HG03439 (cell line): ENCODE data around the gene ANTKMT.
"Not testable (repeated sequence)": the region's sequence is repeated elsewhere in the genome, so short reads cannot be mapped to it uniquely, and the experiment has no call there.

Source experiments
- ATAC-seq: cut with Tn5 transposase; IDR thresholded peaks from one replicate; pipeline ENCODE4 v1.9.1; 2021; ENCODE audit warnings: mild to moderate bottlenecking, moderate library complexity; ENCODE audit not compliant: unreplicated experiment

The ANTKMT gene

GRCh38 chr16:740459-740763 is 19.5 kb downstream of the ANTKMT start:
- ATAC-seq = peak; percentile 2

GRCh38 chr16:740764-741505 is 20.0 kb downstream of the ANTKMT start, which contains the start of gene CIAO3:
Gene CIAO3, minus strand, starts transcription at chr16:740997. Its CDS starts 12 bp downstream, at chr16:740985.
- peak; percentile 61 for ATAC-seq

GRCh38 chr16:741986-742629 is 21.2 kb downstream of the ANTKMT start:
- no peak for ATAC-seq

- not testable (repeated sequence) for ATAC-seq
Observed at GRCh38 chr16:742894-743293, 21.9 kb downstream of the ANTKMT start.

- no peak for ATAC-seq
Observed at GRCh38 chr16:743794-744500, 23.0 kb downstream of the ANTKMT start.

- ATAC-seq = no peak
Observed at GRCh38 chr16:745739-746138, 24.8 kb downstream of the ANTKMT start.

- ATAC-seq = no peak
Observed at GRCh38 chr16:746637-747036, 25.7 kb downstream of the ANTKMT start.

- no peak for ATAC-seq
Observed at GRCh38 chr16:747978-748746, 27.2 kb downstream of the ANTKMT start.

- no peak for ATAC-seq
Observed at GRCh38 chr16:749010-749409, 28.1 kb downstream of the ANTKMT start.

DNA sequence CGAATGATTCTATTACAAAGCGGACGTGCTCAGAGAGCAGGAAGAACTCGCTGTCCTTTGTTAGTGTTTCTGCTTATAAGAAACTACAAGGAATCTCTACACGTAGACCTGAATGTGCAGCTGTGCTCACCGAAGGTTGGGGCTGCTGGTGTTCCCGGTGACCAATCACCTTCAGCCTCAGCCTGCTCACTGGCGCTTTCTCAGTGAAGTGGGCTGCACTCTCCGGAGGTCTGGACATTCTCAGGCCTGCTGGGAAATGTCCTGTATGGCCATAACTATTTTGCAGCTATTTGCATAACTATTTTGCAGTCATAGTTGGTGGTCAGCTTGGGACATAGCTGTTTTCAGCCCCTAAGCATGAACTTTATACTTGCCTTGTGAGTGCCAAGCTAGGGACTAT is 29.5 kb downstream of the ANTKMT start:
- ATAC-seq = no peak

DNA sequence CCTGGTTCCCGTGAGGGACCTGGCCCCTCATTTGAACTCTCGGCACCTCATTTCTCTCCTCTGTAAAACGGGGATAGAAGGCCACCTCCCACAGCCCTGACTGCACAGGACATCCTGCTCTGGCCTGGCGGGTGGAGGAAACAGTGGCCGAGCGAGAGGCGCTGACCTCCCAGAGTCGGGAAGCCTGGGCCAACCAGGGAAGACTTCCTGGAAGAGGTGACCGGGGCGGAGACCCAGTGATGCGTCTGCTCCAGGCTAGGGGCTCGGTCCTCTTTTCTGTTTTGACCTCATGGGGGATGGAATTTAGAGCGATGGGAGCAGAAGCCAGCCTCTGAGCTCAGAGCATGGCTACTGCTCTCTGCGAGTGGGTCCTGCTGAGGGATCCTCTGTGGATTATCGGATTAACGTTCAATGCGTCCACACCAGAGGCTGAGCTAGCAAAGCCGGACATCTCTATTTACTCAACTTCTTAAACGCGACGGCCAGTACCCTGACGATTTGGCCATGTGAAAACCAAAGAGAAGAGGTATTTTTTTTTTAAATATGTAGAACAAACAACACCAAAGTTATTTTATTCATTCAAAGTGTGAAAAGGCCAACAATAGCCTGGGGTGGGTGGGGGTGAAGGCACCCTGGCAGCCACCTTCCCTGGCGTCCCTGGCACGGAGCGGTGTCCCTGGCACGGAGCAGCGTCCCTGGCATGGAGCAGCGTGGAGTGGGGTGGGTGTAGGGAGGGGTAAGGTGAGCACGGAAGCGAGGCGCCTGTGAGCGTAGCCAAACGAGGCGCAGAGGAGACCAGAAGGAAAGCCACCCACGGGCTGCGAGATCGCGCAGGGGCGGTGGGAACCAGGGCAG is 30.4 kb downstream of the ANTKMT start:
- ATAC-seq = no peak

- ATAC-seq = no peak
Observed at GRCh38 chr16:752007-752312, 31.0 kb downstream of the ANTKMT start.

DNA sequence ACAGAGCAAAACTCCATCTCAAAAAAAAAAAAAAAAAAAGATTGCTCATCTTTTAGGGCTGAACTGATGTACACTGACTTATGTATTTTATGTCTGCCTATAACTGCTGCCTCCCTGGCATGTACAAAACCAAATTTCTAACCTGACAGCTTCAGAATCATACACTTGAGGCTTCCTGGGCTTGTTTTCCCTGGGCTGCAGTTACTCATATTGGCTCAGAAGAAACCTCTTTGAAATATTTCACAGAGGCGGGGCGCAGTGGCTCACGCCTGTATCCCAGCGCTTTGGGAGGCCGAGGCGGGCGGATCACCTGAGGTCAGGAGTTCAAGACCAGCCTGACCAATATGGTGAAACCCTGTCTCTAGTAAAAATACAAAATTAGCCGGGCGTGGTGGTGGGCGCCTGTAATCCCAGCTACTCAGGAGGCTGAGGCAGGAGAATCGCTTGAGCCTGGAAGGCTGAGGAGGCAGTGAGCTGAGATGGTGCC is 33.2 kb downstream of the ANTKMT start:
- not testable (repeated sequence) for ATAC-seq

DNA sequence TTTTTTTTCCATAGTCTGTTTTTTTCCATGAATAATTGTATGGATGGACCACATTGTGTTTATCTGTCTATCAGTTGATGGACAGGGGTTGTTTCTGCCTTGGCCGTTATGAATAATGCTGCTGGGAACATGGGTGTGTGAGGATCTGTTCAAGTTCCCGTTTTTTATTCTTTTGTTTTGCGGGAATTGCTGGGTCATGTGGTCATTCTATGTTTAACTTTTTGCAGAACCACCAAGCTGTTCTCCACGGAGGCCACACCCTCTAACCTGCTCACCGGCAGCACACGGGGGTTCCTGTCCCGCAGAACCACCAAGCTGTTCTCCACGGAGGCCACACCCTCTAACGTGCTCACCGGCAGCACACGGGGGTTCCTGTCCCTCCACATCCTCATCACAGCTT is 33.7 kb downstream of the ANTKMT start:
- ATAC-seq = no peak

DNA sequence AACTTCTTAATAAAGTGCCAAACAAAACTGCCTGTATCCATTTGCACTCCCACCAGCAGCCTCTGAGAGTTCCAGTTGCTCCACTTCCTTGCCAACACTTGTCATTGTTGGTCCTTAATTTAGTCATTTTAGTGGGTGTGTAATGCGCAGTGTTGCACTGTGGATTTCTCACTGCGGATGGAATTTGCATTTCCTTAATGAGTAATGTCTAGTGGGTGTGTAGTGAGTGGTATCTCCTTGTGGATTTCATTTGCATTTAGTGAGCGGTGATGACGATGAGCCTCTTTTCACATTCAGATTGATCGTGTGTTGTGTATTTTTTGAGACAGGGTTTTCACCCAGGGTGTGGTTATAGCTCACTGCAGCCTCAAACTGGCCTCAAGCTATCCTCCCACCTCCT is 35.5 kb downstream of the ANTKMT start:
- ATAC-seq = no peak

- no peak for ATAC-seq
Observed at GRCh38 chr16:759110-759910, 38.4 kb downstream of the ANTKMT start.

- no peak for ATAC-seq
Observed at GRCh38 chr16:760065-760464, 39.1 kb downstream of the ANTKMT start.

GRCh38 chr16:760545-761343 is 39.8 kb downstream of the ANTKMT start, which contains the start of gene MSLN:
Gene MSLN, plus strand, starts transcription at chr16:760734. Its CDS starts 1,947 bp downstream, at chr16:762681.
- ATAC-seq = no peak
